Caco-2 (cell line): ENCODE data around the gene ZDHHC4. TPM values are rescaled to one million over a fixed set of nuclear protein-coding genes. Genes with fewer than 3 reads are reported as not detected.

ENCODE experiments used
- BruUV-seq: library from RNA; stranded (reverse); fragments of 400-500 nt; replicated peaks from 2 replicates; lab custom pipeline; 2021; lab: Mats Ljungman, UMichigan
- CTCF ChIA-PET: fragments of 300-600 bp; sonication (Branson Sonifier 250); formaldehyde crosslinking; loops from one replicate; lab custom pipeline; 2022; ENCODE audit warnings: antibody characterized with exemption; lab: Charles Lee
- POLR2A ChIA-PET: fragments of 300-600 bp; sonication (Branson Sonifier 250); formaldehyde crosslinking; loops from one replicate; lab custom pipeline; 2022; ENCODE audit warnings: antibody characterized with exemption; lab: Charles Lee
- DNase-seq, 2 experiments: peaks; one replicate each; pipeline versions ENCODE4 v3.0.0 to v3.0.0-alpha.2; 2020 to 2022
- H3K27me3 ChIP-seq: replicated peaks from 2 replicates; pipeline ENCODE4 v1.6.0; 2011; ENCODE audit warnings: low read length; ENCODE audit not compliant: control insufficient read depth, insufficient read depth
- H3K36me3 ChIP-seq: 2 replicates; pipeline ENCODE4 v1.5.1; 2011; ENCODE audit warnings: low read length; ENCODE audit not compliant: control insufficient read depth, insufficient read depth
- H3K4me1 ChIP-seq: fragments of 250-450 bp; sonication (Bioruptor Pico); 2 replicates; pipeline ENCODE4 v1.5.1; 2020; ENCODE audit warnings: mild to moderate bottlenecking
- H3K4me3 ChIP-seq: 2 replicates; pipeline ENCODE4 v1.5.1; 2011; ENCODE audit warnings: low read depth, mild to moderate bottlenecking, control low read depth, low read length
- H3K9me3 ChIP-seq: fragments of 250-450 bp; sonication (Bioruptor Pico); 2 replicates; pipeline ENCODE4 v1.5.1; 2020; ENCODE audit warnings: mild to moderate bottlenecking, moderate library complexity
- H3K27ac Mint-ChIP-seq: one replicate; pipeline ENCODE4 v1.8.0; 2022; ENCODE audit warnings: mixed read lengths; ENCODE audit not compliant: unreplicated experiment
- H3K27me3 Mint-ChIP-seq: one replicate; pipeline ENCODE4 v1.8.0; 2022; ENCODE audit warnings: mixed read lengths; ENCODE audit not compliant: insufficient read depth, unreplicated experiment
- H3K36me3 Mint-ChIP-seq: one replicate; pipeline ENCODE4 v1.8.0; 2022; ENCODE audit warnings: mild to moderate bottlenecking, mixed read lengths; ENCODE audit not compliant: insufficient read depth, unreplicated experiment
- H3K4me1 Mint-ChIP-seq: one replicate; pipeline ENCODE4 v1.8.0; 2022; ENCODE audit warnings: low read depth, mixed read lengths; ENCODE audit not compliant: unreplicated experiment
- H3K4me3 Mint-ChIP-seq: one replicate; pipeline ENCODE4 v1.8.0; 2022; ENCODE audit warnings: mild to moderate bottlenecking, moderate library complexity, mixed read lengths; ENCODE audit not compliant: unreplicated experiment
- H3K9me3 Mint-ChIP-seq: one replicate; pipeline ENCODE4 v1.8.0; 2022; ENCODE audit warnings: mixed read lengths; ENCODE audit not compliant: unreplicated experiment
- CTCF ChIP-seq, 2 experiments: fragments of 200-600 bp in 1 of 2; IDR thresholded peaks; 1 replicate in 1 of 2; 2 replicates in 1 of 2; pipeline versions ENCODE4 v1.5.1 to v1.8.0; 2011 to 2022; ENCODE audit warnings: antibody characterized with exemption in 1 of 2, control low read depth in 1 of 2, inconsistent platforms in 1 of 2, low read depth in 1 of 2, low read length in 1 of 2, mild to moderate bottlenecking in 1 of 2, moderate library complexity in 1 of 2; ENCODE audit not compliant: insufficient read depth in 1 of 2, severe bottlenecking in 1 of 2, unreplicated experiment in 1 of 2
- intact Hi-C: fragments of 100-400 bp; cut with micrococcal nuclease; formaldehyde crosslinking; loops from one replicate; pipeline ENCODE4 v1.10.0; 2022; ENCODE audit not compliant: unreplicated experiment
- total RNA-seq: library from RNA; stranded (reverse); gene quantifications from 2 replicates; pipeline ENCODE4 v1.2.3, GENCODE V29; 2022

The ZDHHC4 gene
- total RNA-seq, 1 experiment from 2014 or later: 78.9 TPM

DNA sequence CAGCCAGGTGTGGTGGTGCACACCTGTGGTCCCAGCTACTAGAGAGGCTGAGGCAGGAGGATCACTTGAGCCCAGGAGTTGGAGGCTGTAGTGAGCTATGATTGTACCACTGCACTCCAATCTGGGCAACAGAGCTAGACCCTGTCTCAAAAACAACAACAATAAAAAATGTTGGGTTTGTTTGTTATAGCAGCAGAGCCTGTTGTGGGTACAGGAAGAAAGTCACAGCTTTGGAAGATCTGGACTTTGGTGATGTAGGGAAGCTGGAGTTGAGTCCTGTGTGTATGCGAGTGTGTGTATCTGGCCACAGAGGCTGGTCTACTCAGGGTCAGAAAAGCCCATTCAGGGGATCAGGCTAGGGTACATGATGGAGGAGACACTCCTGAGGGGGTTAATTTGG lies 29.9 kb upstream of the ZDHHC4 start:
- H3K4me3 Mint-ChIP-seq: no peak overlapping the region
- no peaks in the 10 kb centered on the region for H3K4me1 Mint-ChIP-seq
- Histone ChIP-seq H3K9me3 (no peaks in the 10 kb centered on the region), H3K4me1 (no peaks in the 10 kb centered on the region), H3K27me3 (no peaks in the 10 kb centered on the region), H3K4me3 (no peak overlapping the region), H3K36me3 (no peaks in the 10 kb centered on the region)
- no peaks in the 10 kb centered on the region for H3K36me3 Mint-ChIP-seq
- TF ChIP-seq CTCF (IDR thresholded peaks at IDR 0.05; ENCODE audit: insufficient read depth in 1 of 2, low read depth in 1 of 2, low read length in 1 of 2, severe bottlenecking in 1 of 2, unreplicated experiment in 1 of 2): no peak
- H3K27me3 Mint-ChIP-seq: peaks cover 3% of the 10 kb centered on the region
- DNase-seq: no peak
- H3K27ac Mint-ChIP-seq: no peak overlapping the region
- ChIA-PET CTCF (interaction anchor here (0.7 kb wide), 1 partner anchor 83 kb away, joined by 3 read pairs; no protein-coding TSS in a partner anchor), POLR2A (no interaction called here)
- H3K9me3 Mint-ChIP-seq: no peaks in the 10 kb centered on the region
- intact Hi-C loops: no loop called here
- BruUV-seq: no TSS peak

GRCh38 chr7:6551016-6551511 lies 26.2 kb upstream of the ZDHHC4 start, which contains the start of gene GRID2IP:
Gene GRID2IP, minus strand, starts transcription at chr7:6551461. Its CDS starts 25 bp downstream, at chr7:6551436.
- BruUV-seq: no TSS peak
- peaks cover 3% of the 10 kb centered on the region for H3K27me3 Mint-ChIP-seq
- H3K4me1 Mint-ChIP-seq: no peaks in the 10 kb centered on the region

DNA sequence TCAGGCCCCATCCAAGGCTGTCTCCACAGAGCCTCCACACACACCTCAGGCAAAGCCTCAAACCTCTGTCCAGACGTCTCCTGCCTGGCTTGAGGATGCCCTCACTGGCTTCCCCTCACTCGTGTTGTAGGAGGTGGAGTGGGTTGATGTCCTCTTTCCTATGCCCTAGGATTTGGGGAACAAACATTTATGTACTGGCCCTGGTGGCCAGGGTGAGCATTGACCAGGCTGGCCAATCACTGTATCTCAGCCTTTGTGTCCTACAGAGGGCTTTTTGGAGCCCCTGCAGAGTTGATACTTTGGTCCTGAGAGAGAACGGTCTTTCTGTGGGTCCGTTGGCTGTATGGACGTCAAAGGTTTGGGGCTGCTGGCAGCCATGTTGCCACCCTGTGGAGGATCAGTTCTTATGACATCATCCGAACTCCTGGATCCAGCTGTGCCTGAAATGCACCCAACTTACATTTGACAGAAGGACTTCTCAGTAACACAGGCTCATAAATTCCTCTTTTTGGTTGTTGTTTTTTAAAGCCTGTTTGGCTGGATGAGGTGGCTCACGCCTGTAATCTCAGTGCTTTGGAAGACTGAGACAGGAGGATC lies 23.7 kb upstream of the ZDHHC4 start:
- H3K36me3 ChIP-seq: no peaks in the 10 kb centered on the region
- Mint-ChIP-seq H3K27ac (no peak overlapping the region), H3K27me3 (peaks cover 3% of the 10 kb centered on the region), H3K4me3 (no peak overlapping the region), H3K36me3 (no peaks in the 10 kb centered on the region), H3K4me1 (no peaks in the 10 kb centered on the region), H3K9me3 (no peaks in the 10 kb centered on the region)
- DNase-seq: no peak
- no peak for TF ChIP-seq CTCF (IDR thresholded peaks at IDR 0.05; ENCODE audit: insufficient read depth in 1 of 2, low read depth in 1 of 2, low read length in 1 of 2, severe bottlenecking in 1 of 2, unreplicated experiment in 1 of 2)
- no peak overlapping the region for H3K4me3 ChIP-seq
- BruUV-seq: no TSS peak
- POLR2A ChIA-PET: no interaction called here
- intact Hi-C loops: no loop called here
- H3K9me3 ChIP-seq: no peaks in the 10 kb centered on the region
- no peaks in the 10 kb centered on the region for H3K27me3 ChIP-seq
- no peaks in the 10 kb centered on the region for H3K4me1 ChIP-seq
- CTCF ChIA-PET: no interaction called here

More at GRCh38 chr7:6551016-6551511, 26.2 kb upstream of the ZDHHC4 start, which contains the start of gene GRID2IP:
- CTCF ChIA-PET: no interaction called here
- Mint-ChIP-seq H3K9me3 (no peaks in the 10 kb centered on the region), H3K36me3 (no peaks in the 10 kb centered on the region), H3K4me3 (no peak within 1 kb of the TSS), H3K27ac (no peak within 1 kb of the TSS)
- intact Hi-C loops: no loop called here
- DNase-seq: no peak
- POLR2A ChIA-PET: no interaction called here
- Histone ChIP-seq H3K4me1 (no peaks in the 10 kb centered on the region), H3K27me3 (no peaks in the 10 kb centered on the region), H3K36me3 (no peaks in the 10 kb centered on the region), H3K9me3 (no peaks in the 10 kb centered on the region), H3K4me3 (no peak within 1 kb of the TSS)
- no peak for TF ChIP-seq CTCF (IDR thresholded peaks at IDR 0.05; ENCODE audit: insufficient read depth in 1 of 2, low read depth in 1 of 2, low read length in 1 of 2, severe bottlenecking in 1 of 2, unreplicated experiment in 1 of 2)
